Umbilical cord (tissue), 2 donors: ENCODE results near the gene HYAL3. TPM values are rescaled to one million over a fixed set of nuclear protein-coding genes. Genes with fewer than 3 reads are reported as not detected.
"Not testable (repeated sequence)": the region's sequence is repeated elsewhere in the genome, so short reads cannot be mapped to it uniquely, and the experiment has no call there.

Source experiments
- DNase-seq: peaks from one replicate; pipeline ENCODE4 v3.0.0-alpha.2; 2015; ENCODE audit warnings: low spot score
- total RNA-seq: library from RNA; depleted of rRNA; stranded (reverse); fragments of >200 nt; gene quantifications from one replicate; pipeline ENCODE4 v1.2.3, GENCODE V29; 2014; ENCODE audit warnings: low replicate concordance; ENCODE audit not compliant: insufficient read depth

The HYAL3 gene
- total RNA-seq, 1 donor from 2014 or later, result 7.5 TPM

DNA sequence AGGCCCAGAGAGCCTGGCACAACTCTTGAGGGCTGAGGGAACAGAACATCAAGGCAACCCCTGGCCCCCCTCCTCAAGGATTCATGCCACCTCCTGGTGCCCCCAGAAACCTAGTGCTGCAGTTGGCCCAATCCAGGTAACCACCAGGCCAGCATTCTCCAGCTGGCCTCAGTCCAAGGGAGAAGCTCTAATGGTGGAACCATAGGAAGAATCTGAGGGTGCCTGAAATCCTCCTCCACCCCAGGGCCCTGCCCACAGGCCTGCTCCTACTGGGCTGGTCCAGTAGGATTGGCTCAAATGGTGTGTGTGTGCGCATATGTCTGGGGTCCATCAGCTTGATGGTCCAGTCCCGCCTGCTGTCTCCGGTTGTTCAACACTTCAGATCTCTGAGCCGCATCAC is 15.6 kb upstream of the HYAL3 start:
- no peak for DNase-seq

- DNase-seq, result no peak
Observed at GRCh38 chr3:50314342-50314741, 15.1 kb upstream of the HYAL3 start.

GRCh38 chr3:50312041-50312440 is 12.8 kb upstream of the HYAL3 start:
- DNase-seq, result not testable (repeated sequence)

- no peak for DNase-seq
Observed at GRCh38 chr3:50304601-50305000, 5.4 kb upstream of the HYAL3 start.

GRCh38 chr3:50303013-50303815 is 4.0 kb upstream of the HYAL3 start, which contains the start of gene HYAL1:
HYAL1 (minus strand) TSS chr3:50303574; CDS start chr3:50302956, 618 bp downstream.
- no peak for DNase-seq

GRCh38 chr3:50302095-50303012 is 3.1 kb upstream of the HYAL3 start:
- DNase-seq, result no peak

DNA sequence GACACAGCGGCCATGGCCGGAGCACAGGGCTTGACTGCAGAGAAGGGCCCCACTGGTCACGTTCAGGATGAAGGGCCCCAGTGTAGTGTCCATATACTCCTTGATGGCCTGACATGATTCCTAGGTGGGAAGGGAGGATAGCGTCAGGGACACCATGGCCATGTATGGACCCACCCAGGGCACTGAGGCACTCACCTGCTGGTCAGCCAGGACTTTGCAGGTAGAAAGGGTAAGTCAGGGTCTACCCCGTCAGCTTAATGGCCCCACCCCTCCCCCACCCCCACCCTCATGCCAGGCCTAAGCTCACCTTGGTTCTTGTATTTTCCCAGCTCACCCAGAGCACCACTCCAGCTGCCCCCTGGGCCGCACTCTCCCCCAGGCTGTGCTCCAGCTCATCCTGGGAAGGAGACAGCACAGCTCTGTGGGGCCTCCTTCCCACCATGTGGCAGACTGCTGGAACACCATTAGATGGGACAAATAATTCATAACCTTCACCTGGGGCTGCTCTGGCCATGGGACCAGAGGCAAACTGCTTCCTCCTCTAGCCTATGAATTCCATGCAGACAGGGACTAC is 1.6 kb upstream of the HYAL3 start:
- DNase-seq, result no peak

DNA sequence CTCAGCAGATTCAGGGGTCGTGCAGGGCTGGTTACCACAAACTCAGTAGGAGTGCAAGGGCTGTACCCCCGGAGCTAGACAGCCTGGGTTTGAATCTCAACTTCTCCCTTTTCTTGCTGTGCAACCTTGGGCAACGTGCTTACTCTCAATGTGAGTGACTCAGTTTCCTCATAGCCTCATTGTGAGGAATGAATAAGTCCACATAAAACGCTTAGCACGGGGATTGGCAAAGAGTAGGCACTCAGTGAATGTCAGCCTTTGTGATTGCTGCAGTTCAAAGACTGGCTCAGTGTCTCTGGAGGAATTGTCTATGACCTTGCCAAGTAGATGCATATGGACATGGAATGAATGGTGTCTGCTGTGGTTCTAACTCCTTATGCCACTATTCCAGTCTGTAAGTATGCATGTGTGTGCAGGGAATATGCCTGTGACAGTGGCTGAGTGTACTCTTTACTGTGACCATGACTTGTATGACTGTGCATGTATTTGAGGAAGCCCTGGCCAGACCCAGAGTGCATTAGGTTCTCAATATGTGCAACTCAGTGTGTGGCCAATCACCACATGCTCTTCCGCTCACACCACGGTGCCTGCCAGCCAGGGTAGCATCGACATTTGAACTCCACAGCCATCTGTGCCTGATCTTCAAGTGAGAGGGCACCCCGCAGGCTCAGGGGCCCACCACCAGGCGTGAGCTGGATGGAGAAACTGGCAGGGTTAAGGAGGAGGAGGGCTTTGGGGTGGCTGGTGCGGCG is 900 bp upstream of the HYAL3 start:
- DNase-seq, result peak; percentile 35

DNA sequence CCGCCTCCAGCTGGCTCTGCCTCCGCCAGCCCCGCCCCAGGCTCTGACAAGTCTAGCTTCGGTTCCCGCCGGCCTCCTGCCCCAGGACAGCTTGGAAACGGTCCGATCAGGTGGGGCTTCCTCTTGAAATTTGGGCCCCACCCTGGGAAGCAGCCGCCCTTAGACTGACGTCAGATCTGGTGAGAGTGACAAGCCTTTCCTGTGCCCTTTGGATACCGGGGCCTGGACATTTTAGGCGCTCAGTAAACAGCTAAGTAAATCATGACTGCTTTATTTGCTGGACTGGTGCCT is 378 bp upstream of the HYAL3 start:
- DNase-seq, result no peak

- no peak for DNase-seq
Observed at GRCh38 chr3:50297896-50298725, 1.1 kb downstream of the HYAL3 start.

GRCh38 chr3:50297384-50297775 is 1.8 kb downstream of the HYAL3 start:
- no peak for DNase-seq

GRCh38 chr3:50296721-50297383 is 2.4 kb downstream of the HYAL3 start:
- no peak for DNase-seq

DNA sequence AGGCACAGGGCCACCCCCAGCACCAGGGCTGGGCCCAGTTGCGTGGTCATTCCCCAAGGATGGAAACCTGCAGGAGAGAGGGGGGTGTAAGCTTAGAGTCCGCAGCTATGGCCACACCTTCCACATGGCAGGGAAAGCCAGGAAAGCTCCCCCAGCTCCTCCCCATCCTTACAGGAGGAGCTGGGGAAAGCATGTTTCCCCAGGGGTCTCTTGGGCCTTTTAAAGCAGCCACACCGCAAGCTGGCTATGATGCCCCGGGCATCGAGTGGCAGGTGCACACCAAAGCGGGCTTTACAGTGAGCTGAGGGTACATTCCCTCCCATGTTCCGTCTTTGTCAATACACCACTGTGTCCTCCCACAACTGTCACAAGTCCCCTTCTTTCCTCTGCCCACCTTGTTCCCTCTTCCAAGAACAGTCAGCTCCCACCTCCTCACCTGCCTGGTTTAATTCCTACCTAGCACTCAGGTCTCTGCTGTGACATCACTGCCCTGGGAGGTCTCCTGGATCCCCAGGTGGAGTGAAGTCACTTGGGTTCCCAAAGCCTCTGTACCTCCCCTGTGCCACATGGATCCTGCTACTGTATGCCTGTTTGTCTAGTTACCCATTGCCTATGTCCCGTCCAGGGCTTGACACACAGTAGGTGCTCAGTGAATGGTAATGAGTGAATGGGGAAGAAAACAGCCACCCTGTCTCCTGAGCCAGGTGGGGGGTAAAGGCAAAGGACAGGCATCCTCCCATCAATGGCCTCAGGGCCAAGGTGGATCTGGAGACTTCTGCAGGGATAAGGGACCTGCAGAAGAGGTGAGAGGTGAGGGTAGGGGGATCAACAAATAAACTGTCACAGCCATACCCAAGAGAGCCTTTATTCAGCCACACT is 3.4 kb downstream of the HYAL3 start:
- no peak for DNase-seq

DNA sequence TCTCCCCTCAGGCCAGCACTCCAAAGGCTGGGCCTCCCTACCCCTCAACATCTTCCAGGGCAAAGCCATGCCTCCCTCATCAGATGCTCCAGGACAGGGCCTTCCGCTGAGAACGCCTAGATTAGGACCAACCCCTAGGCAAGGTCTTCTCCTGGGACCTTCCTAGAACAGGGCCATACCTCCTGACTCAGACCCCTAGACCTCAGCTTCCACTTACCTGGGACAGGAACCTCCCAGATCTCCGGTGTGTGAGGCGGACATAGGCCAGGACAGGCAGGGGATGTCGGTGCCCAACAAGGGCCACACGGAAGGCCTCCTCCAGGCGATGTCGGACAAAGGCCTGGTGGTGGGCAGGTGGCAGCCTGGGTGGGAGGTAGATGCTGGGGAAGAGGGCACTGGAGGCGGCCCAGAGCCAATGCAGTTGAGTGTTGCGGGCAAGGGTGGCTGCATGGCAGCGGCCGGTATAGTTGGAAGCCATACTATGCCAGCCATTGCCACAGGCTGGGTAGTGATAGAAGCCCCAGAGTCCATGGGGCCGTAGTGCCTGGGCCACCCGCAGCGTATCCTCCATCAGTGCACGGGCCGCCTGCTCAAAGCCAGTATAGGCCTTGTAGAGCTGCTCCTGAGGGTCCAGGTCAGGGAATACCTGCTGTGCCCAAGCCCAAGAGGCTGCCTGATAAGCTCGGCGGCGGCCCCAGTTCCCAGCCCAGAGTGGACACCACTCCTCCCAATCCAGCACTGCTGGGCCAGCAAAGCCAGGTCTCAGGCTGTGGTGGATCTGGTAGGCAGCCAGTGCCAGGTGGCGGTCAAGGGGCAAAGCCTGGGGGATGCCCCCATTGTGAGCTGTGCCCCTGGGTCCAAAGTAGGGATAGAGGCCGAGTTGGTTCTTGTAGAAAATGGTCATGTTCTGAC is 4.5 kb downstream of the HYAL3 start:
- DNase-seq, result no peak

GRCh38 chr3:50294089-50294488 is 5.1 kb downstream of the HYAL3 start:
- DNase-seq, result no peak

DNA sequence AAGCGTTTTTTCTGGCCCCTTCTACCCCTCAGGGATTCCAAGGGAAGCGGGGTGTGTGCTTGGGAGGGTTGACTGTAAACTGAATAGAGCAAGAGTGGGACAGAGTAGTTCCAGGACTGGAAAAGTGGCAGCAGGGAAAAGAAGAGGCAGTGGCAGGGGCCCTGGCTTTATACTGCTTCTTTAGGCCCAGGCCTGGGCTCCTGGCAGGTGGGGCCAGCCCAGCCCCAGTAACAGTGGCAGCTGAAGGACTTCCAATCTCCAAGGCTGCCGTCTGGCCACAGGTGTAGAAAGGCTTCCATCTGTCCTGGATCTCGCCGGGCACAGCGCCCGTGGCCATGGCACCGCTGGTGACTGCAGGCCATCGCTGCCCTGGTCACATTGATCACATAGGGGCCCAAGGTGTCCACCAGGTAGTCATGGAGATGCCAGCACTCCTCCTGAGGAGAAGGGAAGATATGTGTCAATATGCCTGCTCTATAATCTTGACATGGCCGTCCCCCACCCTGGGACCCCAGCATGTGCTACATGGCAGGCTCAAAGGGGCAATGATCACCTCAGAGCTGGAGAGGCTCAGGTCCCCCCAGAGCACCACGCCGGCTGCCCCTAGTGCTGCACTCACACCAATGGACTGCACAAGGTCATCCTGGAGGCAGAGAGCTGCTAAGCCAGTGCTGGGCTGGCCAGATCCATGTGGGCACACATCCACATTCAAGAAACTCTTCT is 6.0 kb downstream of the HYAL3 start:
- DNase-seq, result no peak
